ENCODE results near the gene KCNJ16. TPM values are rescaled to one million over a fixed set of nuclear protein-coding genes. Genes with fewer than 3 reads are reported as not detected.
A peak's percentile ranks its signal among the peaks of the same experiment; 100 is the strongest.

KCNJ16 gene
- total and polyA plus RNA-seq, 9 of the 15 experiments (the other 6 are each of a cell fraction or from before 2014, with no cell fraction given) = 0.01 to 0.75 (median 0.07) TPM; not detected in 4

DNA sequence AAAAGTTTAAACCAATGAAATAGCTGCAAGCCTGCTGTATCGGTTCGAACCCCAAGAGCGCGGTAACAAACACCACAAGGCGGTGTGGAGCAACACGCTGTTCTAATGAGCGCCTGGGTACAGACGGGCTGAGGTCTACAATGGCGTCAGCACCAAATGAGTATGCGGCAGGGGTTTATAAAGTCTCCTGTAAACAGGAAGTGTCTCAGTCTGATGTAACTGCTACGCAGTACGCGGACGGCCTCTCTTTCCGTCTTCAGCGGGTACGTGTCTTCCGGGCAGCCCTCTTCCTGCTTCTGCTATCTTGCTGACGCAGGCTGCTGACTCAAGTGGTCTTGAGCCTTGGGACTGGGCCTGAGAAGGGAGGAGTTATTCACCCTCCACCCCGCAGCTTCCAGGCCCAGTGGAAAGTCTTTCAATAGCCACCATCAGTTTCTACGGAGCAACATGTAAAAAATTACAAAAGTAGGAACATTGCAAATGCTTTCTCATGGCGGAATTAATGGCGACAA lies 53.8 kb downstream of the KCNJ16 start (continued):
- TF ChIP-seq, protein P1, sequence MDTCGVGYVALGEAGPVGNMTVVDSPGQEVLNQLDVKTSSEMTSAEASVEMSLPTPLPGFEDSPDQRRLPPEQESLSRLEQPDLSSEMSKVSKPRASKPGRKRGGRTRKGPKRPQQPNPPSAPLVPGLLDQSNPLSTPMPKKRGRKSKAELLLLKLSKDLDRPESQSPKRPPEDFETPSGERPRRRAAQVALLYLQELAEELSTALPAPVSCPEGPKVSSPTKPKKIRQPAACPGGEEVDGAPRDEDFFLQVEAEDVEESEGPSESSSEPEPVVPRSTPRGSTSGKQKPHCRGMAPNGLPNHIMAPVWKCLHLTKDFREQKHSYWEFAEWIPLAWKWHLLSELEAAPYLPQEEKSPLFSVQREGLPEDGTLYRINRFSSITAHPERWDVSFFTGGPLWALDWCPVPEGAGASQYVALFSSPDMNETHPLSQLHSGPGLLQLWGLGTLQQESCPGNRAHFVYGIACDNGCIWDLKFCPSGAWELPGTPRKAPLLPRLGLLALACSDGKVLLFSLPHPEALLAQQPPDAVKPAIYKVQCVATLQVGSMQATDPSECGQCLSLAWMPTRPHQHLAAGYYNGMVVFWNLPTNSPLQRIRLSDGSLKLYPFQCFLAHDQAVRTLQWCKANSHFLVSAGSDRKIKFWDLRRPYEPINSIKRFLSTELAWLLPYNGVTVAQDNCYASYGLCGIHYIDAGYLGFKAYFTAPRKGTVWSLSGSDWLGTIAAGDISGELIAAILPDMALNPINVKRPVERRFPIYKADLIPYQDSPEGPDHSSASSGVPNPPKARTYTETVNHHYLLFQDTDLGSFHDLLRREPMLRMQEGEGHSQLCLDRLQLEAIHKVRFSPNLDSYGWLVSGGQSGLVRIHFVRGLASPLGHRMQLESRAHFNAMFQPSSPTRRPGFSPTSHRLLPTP (IDR thresholded peaks at IDR 0.05; ENCODE audit: borderline replicate concordance, extremely low read depth, insufficient read length) = no peak
- TF ChIP-seq TRIM24 (IDR thresholded peaks at IDR 0.05) = no peak
- 0 out of 2 replicates have a peak, but pooled peaks have one; percentile 47 for TF ChIP-seq CBX1 (IDR thresholded peaks at IDR 0.05; ENCODE audit: low read depth)
- TF ChIP-seq, protein P2, sequence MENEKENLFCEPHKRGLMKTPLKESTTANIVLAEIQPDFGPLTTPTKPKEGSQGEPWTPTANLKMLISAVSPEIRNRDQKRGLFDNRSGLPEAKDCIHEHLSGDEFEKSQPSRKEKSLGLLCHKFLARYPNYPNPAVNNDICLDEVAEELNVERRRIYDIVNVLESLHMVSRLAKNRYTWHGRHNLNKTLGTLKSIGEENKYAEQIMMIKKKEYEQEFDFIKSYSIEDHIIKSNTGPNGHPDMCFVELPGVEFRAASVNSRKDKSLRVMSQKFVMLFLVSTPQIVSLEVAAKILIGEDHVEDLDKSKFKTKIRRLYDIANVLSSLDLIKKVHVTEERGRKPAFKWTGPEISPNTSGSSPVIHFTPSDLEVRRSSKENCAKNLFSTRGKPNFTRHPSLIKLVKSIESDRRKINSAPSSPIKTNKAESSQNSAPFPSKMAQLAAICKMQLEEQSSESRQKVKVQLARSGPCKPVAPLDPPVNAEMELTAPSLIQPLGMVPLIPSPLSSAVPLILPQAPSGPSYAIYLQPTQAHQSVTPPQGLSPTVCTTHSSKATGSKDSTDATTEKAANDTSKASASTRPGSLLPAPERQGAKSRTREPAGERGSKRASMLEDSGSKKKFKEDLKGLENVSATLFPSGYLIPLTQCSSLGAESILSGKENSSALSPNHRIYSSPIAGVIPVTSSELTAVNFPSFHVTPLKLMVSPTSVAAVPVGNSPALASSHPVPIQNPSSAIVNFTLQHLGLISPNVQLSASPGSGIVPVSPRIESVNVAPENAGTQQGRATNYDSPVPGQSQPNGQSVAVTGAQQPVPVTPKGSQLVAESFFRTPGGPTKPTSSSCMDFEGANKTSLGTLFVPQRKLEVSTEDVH (IDR thresholded peaks at IDR 0.05; ENCODE audit: low read depth, partially characterized antibody) = peak; percentile 78
- TF ChIP-seq SRF (CRISPR knock-in tag; IDR thresholded peaks at IDR 0.05) = peak in 1 of 2 experiments; percentile 33; a peak in 1 of 4 replicates
- no peak for TF ChIP-seq POU5F1 (IDR thresholded peaks at IDR 0.05; ENCODE audit: borderline replicate concordance, low read depth, low read length, partially characterized antibody)
- peak; percentile 97 for TF ChIP-seq POLR2H (tag; IDR thresholded peaks at IDR 0.05; ENCODE audit: low read depth)
- TF ChIP-seq NCOA1 (IDR thresholded peaks at IDR 0.05; ENCODE audit: low read depth) = peak; percentile 95
- no peak for TF ChIP-seq U2AF2 (optimal IDR thresholded peaks at IDR 0.05; ENCODE audit: low read depth, low read length)
- TF ChIP-seq HMGN3 (IDR thresholded peaks at IDR 0.05; ENCODE audit: borderline replicate concordance, extremely low read depth, insufficient read length, low read depth, low read length) = no peak
- no peak for TF ChIP-seq SREBF2 (CRISPR knock-in tag; IDR thresholded peaks at IDR 0.05)
- no peak for TF ChIP-seq HEY1 (CRISPR knock-in tag; IDR thresholded peaks at IDR 0.05; ENCODE audit: borderline replicate concordance)
- TF ChIP-seq, protein P3, sequence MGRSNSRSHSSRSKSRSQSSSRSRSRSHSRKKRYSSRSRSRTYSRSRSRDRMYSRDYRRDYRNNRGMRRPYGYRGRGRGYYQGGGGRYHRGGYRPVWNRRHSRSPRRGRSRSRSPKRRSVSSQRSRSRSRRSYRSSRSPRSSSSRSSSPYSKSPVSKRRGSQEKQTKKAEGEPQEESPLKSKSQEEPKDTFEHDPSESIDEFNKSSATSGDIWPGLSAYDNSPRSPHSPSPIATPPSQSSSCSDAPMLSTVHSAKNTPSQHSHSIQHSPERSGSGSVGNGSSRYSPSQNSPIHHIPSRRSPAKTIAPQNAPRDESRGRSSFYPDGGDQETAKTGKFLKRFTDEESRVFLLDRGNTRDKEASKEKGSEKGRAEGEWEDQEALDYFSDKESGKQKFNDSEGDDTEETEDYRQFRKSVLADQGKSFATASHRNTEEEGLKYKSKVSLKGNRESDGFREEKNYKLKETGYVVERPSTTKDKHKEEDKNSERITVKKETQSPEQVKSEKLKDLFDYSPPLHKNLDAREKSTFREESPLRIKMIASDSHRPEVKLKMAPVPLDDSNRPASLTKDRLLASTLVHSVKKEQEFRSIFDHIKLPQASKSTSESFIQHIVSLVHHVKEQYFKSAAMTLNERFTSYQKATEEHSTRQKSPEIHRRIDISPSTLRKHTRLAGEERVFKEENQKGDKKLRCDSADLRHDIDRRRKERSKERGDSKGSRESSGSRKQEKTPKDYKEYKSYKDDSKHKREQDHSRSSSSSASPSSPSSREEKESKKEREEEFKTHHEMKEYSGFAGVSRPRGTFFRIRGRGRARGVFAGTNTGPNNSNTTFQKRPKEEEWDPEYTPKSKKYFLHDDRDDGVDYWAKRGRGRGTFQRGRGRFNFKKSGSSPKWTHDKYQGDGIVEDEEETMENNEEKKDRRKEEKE (IDR thresholded peaks at IDR 0.05; ENCODE audit: borderline replicate concordance in 1 of 2, control insufficient read depth in 1 of 2, low read depth in 2 of 2, low read length in 1 of 2) = no peak
- no peak for TF ChIP-seq ILF3 (IDR thresholded peaks at IDR 0.05; ENCODE audit: borderline replicate concordance)
- TF ChIP-seq SMARCE1 (IDR thresholded peaks at IDR 0.05) = no peak
- TF ChIP-seq, protein P4, sequence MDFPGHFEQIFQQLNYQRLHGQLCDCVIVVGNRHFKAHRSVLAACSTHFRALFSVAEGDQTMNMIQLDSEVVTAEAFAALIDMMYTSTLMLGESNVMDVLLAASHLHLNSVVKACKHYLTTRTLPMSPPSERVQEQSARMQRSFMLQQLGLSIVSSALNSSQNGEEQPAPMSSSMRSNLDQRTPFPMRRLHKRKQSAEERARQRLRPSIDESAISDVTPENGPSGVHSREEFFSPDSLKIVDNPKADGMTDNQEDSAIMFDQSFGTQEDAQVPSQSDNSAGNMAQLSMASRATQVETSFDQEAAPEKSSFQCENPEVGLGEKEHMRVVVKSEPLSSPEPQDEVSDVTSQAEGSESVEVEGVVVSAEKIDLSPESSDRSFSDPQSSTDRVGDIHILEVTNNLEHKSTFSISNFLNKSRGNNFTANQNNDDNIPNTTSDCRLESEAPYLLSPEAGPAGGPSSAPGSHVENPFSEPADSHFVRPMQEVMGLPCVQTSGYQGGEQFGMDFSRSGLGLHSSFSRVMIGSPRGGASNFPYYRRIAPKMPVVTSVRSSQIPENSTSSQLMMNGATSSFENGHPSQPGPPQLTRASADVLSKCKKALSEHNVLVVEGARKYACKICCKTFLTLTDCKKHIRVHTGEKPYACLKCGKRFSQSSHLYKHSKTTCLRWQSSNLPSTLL (IDR thresholded peaks at IDR 0.05) = no peak
